NCI-H1436 treated with DMSO at 0.1 percent for 48 hours (cell line): ENCODE results near the gene FASN.

Source experiments
- DNase-seq: peaks from one replicate; lab custom pipeline; 2025; lab: John Stamatoyannopoulos, UW

Gene FASN

DNA sequence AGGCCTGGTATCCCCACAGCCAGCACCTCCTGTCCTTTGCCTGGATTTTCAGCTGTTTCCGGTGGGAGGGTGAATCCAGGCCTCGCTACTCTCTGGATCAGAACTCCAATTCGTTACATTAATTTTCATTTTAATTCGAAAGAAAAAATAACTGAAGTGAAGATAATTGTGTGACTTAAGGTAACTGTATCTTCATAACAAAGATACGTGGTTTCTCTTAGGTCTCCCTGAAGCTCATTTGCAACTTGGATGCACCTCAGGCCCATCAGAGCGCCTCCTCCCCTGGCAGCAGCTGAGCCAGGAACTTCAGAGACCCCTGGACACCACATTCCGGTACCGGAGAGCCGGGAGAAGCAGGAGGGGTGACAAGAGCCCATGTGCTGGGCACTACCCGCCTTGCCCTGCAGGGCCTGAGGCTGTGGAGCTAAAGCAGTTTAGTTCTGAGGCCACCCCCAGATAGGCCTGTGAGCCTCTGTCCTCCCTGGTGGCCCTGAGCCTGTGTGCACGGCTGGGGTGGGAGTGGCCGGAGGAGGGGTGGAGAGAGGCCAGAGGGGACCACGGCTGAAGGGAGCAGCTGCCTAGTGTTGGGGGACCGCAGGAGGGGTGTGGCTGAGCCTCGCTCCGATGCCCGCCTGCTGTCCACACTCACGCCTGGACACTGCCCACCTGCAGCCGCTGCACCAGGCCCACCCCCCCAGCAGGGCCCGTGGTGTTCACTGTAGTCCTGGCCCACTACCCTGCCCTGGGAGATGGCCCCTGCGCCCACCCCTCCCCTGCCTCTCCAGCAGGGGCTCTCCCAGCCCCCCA is 21.0 kb downstream of the FASN start:
- DNase-seq = no peak

DNA sequence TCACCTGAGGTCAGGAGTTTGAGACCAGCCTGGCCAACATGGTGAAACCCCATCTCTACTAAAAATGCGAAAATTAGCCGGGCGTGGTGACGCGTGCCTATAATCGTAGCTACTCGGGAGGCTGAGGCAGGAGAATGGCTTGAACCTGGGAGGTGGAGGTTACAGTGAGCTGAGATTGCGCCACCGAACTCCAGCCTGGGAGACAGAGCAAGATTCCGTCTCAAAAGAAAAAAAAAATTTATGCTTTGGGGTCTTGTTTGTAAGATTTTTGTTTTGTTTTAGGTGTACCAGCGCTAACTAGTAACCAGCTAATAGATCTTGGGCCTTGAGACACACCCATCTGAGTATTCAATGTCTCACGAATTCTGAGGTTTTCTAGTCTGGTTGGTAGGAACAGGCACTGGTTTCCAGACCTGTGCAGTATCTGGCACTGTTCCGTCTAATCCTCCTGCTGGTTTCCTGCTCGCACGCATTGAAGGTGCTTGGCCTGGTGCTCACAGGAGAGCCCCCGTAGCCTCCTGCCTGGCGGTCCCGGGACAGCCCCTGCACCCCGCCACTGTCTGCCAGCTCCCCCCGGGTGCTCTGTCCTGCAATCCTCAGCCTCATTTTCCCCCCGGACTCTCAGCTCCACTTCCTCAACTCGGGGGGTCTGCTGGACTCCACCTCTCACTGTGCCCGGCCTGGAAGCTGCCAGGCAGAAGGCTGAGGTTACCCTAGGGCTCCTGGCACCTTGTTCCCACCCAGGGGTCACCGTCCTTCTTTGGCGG is 21.8 kb downstream of the FASN start:
- no peak for DNase-seq

DNA sequence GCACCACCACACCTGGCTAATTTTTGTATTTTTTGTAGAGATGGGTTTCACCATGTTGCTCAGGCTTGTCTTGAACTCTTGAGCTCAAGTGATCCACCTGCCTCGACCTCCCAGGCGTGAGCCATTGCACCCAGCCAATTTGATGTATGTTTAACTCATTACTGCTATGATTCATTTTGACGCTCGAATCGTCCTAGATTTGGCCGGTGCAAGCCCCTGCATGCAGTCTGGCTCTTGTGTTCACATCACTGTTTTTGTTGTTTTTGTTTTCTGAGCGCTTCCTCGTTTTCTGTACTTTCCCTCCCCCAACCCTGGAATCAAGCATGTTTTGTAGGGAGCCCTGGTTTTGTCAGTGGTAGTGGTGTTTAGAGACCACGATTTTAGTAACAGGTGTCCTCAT is 24.6 kb downstream of the FASN start:
- DNase-seq = no peak

DNA sequence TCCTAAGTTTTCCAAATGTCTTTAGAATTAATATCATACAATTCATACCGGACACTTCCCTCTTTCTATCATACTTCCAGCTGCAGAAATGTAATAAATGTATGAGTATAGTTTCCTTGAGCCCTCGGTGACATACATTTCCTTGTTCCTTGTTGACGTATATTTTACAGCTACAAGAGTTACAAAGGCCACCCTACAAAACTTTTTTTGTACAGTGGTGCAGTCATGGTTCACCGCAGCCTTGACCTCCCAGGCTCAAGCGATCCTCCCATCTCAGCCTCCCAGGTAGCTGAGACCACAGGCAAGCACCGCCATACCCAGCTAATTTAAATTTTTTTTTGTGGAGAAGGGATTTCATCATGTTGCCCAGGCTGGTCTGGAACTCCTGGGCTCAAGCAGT is 25.2 kb downstream of the FASN start:
- DNase-seq = no peak

DNA sequence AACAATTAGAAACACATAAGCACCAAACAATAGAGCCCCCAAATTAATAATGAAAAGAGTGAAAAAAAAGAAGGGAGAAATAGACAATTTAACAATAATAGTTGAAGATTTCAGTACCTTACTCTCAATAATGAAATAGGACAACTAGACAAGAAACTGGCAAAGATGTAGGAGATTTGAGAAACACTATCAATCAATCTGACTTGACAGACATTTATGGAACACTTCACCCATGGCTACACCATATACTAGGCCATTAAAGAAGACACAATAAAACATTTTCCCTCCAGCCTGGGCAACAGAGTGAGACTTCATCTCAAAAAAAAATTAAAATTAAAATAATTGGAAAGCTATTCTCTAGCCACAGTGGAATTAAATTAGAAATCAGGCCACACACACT is 27.4 kb downstream of the FASN start:
- DNase-seq = no peak

DNA sequence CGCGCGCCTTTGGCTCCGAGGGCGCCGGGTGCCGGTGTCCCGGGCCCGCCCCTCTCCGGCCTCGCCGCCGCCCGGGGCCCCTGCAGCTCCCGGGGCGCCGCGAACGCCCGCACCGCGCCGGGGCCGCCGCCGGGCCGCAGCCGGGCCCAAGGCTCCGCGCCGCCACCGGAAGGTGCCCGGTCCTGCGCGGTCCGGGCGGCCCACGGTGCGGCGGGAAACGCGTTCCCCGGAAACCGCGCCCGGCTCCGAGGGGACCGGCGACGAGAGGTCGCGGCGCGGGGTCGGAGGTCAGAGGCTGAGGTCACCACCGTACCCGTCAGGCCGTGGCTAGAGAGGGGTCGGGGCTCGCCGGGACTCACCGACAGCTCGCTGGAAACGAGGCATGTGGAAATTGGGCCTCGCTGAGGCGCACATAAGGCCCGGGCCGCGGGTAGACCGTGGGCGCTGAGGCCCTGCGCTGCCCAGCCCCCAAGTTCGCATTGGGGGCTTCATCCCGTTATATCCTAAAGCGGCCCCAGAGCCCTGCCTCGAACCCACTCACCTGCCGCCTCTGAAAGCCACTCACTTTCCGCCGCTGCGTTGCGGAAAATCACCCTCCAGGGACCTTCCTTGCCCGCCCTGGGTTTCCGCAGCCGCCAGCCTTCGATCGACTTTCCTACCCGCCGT is 32.3 kb downstream of the FASN start, which contains the start of gene DUS1L:
DUS1L (minus strand) TSS at position 167 of the 666 bp plus-strand sequence. CDS start 745 bp downstream, outside the sequence.
- DNase-seq = no peak

DNA sequence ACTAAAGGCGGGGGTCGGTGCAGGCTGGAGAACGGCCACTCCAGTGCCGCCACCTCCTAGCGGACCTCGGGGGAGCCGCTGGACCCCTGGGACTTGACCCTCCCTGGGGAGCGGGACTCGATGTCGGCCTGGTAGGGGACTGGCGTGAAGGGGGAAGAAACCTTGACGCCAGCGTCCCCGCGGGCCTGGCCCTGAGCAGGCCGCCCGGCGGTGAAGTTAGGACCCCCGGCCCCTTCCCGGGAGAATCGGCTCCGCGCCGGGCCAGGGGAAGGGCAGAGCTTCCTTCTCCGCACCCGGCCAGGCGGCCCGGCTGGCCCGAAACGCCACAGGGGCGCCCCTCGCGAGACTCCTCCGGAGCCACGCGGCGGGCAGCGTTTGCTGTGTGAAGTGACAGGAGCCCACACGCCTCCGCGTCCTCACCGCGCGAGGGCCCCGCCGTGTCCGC is 32.8 kb downstream of the FASN start:
- no peak for DNase-seq

DNA sequence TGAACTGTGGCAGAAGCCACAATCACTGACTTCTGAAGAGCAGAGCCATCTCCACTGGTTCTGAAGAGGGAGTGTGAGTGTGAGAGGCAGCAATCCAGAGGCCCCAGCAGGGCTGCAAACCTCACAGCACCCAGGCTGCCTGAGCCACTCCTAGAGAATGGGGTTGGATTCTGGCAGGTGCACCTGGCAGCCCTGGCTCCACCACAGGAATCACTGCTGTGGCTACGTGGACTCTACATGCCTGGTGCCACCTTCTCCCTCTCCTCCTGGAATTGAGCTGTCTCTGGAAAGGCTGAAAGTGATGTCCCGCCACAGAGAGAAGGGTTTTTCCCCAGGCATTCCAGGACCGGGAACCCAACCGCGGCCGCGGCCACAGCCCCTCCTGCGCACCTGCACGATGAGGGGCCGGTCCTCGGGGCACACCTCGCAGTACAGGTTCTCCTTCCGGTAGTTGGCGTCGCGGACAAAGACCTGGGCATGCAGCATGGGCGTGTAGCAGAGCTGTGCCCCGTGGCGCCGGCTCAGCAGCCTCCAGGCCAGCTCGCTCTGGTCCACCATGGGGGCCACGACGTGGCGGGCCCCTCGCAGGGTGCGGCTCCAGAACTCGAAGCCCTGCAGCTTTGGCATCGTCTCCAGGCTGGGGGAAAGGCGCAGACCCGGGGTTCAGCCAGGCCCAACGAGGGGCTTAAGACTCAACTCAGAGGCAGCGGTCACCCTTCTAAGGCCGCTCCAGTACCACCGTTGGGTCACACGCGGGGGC is 33.4 kb downstream of the FASN start:
- DNase-seq = no peak

DNA sequence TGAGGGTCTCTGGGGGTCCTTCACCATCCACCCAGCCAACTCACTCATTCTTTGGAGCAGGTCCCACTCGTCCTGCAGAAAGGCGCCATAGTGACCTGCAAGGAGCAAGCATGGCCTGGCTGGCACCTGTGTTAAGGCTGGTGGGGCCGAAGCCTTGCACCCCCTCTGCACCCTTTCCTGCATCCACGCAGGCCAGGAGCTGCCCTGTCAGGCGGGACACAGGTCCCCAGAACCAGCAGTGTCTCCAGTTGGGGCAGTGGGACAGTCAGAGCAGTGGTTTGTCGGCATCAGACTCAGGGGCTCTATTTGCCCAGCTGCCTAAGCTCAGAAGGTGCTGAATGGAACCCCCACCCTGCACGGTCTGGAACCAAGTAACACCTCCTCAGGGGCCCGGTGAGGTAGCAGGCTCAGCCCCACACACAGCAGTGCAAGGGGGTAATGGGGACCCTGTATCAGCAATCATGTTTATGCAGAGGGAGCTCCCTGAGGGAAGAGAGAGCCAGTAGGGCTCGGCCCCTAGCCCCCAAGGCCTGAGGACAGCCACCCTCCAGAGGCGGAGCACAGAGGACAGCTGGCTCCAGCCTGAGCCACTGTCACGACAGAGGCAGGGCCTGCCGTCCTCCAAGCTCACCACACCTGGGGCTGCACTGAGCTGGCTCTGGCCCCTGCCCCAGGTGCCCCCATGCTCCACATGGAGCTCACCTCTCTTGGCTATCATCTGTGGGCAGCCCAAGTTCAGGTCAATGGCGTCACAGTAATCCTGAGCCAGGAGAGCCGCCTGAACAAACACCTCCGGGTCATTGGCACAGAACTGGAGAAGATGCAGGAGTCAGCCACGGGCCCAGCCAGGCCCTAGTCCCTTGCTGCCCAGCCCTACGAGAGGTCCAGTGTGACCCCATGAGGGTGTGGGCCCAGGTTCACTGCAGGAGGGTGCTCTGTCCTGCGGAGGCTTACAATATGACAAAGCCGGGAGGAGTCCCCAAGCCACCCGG is 34.3 kb downstream of the FASN start:
- DNase-seq = no peak

DNA sequence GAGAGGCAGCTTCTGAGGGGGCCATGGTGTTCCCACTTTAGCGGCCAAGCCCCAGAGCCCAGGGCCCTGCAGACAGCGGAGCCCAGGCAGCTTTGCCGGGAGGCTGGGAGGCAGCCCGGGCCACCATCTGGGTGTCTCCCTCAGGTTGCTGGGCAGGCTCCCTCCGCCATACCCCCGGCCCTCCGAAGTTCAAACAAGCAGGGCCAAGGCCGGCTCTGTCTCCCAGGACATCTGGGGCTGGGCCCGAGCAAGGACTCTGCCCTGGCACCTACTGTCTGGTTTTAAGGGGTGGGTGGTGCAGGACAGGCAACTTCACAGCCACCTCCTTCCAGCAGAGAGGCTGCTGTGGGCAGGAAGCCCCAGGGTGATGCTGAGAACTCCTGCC is 35.1 kb downstream of the FASN start:
- DNase-seq = no peak

DNA sequence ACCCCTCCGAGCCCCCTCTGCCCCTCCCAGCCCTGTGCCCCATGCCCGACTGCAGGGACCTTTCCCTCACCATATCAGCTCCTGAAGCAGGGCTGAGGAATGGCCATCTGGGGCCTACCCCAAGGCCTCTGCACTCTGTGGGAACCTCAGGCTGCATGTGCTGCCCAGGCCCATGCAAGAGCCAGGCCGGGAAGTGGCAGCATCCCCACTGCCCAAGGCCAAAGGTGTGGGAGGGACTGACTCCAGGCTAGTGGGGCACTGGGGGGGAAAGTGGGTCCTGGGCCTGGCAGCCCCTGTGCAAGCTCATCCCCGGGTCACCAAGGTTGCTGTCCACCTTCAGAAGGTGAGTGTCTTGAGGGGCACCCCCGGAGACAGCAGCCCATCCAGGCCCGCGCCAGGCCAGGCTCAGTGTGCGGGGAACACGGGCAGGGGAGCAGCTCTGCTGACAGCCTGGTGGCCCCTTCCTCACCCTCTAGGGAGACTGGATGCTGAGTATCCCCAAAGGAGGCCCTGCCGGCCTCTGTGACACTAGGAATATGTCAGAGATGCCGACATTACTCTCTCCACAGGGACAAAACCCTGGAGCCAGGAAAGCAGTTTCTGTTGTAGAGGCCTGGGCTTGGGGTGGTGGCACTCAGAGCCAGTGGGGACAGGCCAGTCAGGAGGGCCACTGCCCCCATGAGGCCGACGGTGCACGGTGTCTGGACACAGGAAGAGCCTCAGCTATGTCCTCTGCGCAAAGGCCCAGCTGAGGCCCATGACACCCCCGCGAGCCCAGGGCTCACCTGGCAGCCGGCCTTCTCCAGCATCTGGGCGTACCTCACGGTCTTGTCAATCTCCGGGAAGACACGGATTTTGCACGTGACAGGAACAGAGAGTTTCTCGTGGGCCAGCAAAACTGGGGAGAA is 35.7 kb downstream of the FASN start:
- DNase-seq = no peak

DNA sequence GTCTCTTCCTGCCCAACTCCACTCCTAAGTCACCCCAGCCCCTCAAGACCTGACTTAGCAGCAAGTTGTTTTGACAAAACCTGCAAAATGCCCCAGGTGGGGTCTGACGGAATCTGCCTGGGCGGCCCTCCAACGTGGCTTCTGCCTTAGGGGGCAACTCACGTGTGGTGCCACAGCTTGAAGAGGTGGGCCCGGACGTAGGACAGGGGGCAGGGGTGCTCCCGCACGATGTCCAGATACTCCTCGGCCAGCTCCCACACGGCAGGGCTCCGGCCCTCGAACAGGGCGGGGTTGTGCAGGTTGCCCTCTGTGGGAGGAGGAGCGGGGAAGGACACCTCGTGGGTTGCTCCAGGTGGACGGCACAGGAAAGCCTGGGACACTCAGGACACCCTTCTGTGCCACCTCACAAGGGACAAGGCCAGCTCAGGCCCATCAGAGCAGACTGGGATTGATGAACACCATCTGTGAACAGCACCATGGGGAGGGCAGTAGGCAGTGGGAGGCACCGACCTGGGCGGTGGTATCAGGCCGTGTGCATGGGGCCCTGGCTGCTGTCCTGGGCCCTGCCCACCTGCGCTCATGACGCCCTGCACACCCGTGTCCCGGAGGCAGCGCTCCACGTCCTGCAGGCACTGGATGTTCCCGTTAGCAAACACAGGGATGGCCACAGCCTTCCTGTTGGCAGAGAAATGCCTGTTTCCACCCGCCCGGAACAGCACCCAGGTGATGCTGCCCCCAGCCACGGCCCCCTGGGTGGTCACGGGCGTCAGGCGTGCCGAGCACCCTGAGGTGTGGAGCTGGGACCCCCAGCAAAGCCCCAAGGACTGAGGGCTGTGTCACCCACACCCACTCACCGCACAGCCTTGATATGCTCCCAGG is 36.8 kb downstream of the FASN start:
- no peak for DNase-seq

DNA sequence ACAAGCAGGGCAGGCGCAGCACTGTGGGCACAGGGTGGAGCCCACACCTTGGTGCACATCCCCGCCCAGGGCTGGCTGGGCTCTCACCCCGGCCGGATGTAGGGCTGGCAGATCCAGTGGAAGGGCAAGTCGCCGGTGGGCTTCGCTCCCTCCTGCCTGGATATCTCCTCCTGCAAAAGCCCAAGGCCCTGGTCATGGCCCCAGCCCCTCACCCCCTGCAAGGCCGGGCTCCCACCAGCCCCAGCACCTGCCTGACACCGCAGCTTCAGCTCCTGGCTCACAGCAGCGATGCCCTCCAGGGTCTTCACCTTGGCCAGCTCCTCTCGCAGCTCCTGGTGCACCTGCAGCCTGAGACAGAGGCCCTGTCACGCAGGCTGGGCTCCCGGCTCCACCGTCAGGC is 37.4 kb downstream of the FASN start:
- DNase-seq = no peak

DNA sequence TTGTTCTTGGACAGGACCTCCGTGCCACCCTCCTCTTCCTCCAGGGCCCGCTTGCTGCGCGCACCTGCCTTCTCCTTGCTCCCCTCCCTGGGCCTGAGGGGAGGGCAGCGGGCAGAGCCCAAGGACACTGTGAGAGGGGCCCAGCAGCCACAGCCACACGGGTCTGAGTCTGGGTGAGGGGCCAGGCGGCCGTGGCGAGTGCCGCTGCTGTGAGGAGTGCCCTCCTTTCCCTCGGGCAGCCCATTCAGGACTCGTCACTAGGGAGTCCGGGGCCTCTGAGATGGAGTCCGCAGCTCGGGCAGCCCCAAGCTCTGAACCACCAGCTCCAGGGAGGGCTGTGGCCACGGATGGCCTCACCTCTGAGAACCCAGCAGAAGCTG is 38.0 kb downstream of the FASN start:
- no peak for DNase-seq

DNA sequence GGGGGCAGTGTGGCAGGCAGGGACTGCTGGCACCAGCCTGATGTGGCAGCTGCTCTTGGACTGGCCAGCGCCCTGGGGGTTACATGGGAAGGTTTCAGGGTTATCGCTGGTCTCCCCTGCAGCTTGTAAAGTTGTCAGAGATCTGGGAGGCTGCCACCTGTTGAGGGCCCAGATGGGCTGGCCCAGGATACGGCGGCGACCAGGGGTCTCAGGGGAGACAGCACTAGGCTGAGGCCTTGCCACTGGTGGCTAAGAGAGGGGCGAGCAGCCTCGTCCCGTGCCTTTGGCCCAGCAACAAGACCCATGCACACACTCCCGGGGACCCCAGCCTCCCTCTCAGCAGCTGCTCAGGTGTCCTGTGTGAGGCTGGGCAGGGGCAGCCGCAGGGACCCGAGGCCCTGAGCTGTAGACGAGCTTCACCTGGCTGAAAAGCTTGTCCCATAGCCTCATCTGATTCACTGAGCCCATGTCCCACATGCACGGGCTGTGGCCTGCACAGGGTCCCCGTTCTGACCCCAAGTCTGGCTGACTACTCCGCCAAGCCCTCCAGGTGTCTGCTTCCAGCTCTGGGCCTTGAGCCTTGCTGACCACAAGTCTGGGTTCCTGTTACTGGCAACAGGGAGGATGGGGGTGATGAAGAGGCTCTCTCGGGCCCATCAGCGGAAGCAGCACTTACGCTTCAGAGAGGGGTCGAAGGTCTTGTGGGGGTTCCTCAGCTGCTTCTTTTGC is 38.6 kb downstream of the FASN start:
- no peak for DNase-seq

DNA sequence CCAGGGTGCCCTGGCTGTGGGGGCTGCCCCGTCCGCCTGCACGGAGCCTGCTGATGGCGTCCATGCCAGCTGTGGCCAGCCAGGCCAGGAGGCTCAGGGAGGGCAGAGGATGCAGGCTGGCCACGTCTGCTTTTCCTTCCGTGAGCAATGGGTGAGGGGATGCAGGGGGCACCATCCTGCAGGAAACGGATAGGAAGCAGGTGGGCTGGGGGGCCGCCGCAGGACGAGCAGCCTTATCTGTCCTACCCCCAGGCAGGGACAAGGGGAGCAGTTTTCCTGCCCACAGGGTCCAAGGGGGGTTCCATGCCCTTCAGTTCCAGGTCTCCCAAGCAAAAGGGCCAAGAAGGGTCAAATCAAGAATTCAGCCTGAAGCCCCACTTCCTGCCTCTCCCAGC is 39.2 kb downstream of the FASN start:
- no peak for DNase-seq

DNA sequence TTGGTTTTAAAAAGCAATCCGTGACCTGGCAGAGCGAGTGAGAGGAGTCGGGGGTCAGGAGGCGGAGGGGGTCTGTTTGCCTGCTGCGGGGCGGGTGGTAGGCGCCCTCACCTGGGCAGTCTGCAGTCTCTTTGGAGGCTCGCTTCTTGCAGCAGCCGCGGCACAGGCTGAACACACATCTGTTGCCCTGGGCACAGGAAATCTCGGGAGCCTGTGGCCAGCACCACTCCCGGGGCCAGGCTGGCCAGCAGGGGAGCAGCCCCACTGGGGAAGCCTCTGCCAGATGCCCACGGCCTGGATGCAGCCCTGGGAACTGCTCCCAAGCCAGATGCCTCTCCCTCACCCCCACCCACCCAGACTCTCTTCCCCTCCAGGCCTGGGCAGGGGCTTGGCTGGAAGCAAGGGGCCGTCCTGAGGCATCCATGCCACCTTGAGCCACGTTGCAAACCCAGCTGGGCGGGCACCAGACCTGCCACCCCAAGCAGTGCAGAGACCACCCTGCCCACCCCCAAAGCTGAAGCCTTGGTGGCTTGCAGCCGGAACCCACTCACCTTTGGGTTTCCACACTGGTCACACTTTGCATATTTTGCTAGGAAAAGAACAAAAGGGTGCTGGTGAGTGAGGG is 39.7 kb downstream of the FASN start:
- no peak for DNase-seq
